ENCODE measurements around the gene ASIC4.

The ASIC4 gene

GRCh38 chr2:219537657-219538488 lies 23.6 kb downstream of the ASIC4 start:
- no peak for DNase-seq

DNA sequence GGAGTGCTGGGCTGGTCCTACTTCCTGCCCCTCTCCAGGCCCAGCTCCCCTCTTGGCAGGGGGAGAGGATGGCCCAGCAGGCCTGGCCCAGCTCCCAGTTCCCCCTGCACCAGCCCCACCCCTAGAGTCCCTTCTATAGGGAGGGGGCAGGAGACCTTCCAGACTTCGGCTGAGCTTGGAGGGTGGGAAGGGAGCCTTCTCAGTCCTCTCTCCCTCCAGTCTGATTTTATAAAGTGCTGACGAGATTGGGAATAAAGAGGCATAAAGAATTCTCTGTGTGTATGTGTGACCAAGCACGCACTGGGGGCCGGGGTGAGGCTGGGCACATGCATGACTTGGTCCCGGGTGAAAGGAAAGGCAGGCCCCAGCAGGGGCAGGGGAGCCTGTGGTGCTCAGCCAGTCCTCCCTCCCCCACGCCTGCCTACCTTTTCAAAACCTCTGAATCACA lies 24.2 kb downstream of the ASIC4 start:
- no peak for DNase-seq

DNA sequence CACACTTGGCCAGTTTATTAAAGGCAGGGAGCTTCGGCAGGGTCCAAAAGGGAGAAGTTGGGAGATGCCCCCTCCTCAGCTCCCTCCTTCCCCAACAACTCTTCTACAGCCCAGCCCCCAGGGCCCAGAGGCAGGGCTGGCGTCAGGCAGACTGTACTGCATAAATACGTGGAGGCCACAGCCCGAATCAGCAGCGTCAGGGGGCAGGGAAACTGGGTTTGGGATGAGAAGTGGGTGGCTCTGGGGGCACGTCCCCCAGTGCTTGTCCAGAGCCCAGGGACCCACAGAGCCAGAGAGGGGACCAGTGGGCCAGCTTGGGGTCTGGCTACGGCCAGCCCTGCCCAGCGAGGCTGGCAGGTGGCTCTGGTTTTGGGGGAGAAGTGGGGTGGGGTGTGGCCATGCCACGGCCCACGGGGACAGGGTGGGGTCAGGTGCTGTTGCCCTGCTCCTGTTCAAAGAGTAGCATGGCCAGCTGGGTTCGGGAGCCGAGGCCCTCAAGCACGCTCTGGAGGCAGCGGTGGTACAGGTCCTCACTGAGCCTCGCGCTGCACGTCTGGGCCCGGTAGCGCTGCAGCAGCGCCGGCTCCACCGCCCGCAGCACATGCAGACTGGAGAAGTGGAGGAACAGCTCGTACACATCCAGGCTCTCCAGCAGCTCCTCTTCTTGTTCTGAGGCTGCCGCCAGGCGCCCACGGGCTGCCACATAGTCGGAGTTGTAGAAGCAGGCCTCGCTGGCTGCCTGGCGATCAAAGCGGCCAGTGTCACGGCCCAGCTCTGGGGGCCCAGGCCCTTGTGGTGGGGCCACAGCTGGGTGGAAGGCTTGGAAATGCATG lies 24.9 kb downstream of the ASIC4 start:
- no peak for DNase-seq

DNA sequence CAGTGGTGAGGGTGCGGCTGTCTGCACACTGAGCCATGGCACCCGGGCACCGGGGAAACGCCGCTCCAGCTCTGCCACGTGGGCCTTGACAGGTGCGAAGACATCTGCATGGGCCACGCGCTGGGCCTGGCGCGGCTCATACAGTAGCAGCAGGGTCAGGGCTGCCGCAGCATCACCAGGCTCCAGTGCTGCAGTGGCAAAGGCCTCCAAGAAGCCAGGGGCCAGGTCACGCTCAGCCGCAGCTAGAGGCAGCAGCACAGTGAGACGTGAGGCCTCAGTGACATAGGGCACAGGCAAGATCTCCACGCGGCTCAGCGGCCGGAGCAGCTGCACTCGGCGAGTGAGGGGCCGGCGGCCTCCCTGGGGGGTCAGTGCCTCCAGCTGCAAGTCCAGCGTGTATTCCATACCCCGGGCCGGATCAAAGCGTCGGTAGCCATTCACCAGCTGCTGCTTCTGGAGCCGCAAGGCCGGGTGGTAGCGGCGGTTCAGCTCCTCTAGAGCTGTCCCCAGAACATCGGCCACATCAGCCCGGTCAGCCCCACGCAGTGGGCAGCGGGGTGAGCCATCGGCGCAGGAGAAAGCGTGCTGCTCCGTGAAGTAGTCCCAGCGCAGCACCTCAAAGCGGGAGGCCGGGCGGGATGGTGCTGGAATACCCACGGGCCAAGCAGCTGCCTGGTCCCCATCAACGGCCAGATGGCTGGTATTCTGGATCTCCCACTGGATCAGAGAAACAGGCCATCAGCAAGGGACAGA lies 25.8 kb downstream of the ASIC4 start:
- no peak for DNase-seq

- DNase-seq, result no peak
Measured at GRCh38 chr2:219540784-219541504, 26.7 kb downstream of the ASIC4 start.

- DNase-seq, result peak; percentile 45 to 54
Measured at GRCh38 chr2:219541611-219542180, 27.4 kb downstream of the ASIC4 start.

GRCh38 chr2:219542931-219543595 lies 28.8 kb downstream of the ASIC4 start:
- no peak for DNase-seq

GRCh38 chr2:219543596-219544358 lies 29.5 kb downstream of the ASIC4 start, which contains the start of the genes CHPF and TMEM198:
TSS of gene CHPF (minus strand) at chr2:219543809. CDS start at chr2:219543538, 271 bp downstream.
TSS of gene TMEM198 (plus strand) at chr2:219544028. CDS start at chr2:219544728, 700 bp downstream.
- peak; percentile 64 to 94 for DNase-seq

DNA sequence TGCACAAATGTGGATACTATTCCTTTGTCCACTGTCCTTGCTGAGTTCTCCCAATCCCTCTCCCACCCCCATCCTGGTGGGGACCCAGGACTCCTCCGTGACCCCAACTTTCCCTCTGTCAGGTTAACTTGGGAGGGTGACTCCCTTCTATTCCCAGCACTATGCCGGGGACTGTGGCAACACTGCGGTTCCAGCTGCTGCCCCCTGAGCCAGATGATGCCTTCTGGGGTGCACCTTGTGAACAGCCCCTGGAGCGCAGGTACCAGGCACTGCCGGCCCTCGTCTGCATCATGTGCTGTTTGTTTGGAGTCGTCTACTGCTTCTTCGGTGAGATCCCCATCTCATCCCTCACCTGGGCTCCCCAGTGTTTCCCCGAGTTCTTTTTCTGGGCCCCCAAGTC lies 30.3 kb downstream of the ASIC4 start:
- DNase-seq, result no peak

- DNase-seq, result no peak
Measured at GRCh38 chr2:219545295-219545942, 31.1 kb downstream of the ASIC4 start.

- no peak for DNase-seq
Measured at GRCh38 chr2:219545943-219546352, 31.7 kb downstream of the ASIC4 start.

DNA sequence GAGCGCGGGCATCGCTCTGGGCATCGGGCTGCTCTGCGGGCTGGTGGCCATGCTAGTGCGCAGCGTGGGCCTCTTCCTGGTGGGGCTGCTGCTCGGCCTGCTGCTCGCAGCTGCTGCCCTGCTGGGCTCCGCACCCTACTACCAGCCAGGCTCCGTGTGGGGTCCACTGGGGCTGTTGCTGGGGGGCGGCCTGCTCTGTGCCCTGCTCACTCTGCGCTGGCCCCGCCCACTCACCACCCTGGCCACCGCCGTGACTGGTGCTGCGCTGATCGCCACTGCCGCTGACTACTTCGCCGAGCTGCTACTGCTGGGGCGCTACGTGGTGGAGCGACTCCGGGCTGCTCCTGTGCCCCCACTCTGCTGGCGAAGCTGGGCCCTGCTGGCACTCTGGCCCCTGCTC lies 33.3 kb downstream of the ASIC4 start:
- DNase-seq, result no peak

GRCh38 chr2:219548990-219549389 lies 34.7 kb downstream of the ASIC4 start:
- no peak for DNase-seq

- DNase-seq, result no peak
Measured at GRCh38 chr2:219549619-219550018, 35.3 kb downstream of the ASIC4 start.

GRCh38 chr2:219551441-219552381 lies 37.4 kb downstream of the ASIC4 start:
- DNase-seq, result no peak

DNA sequence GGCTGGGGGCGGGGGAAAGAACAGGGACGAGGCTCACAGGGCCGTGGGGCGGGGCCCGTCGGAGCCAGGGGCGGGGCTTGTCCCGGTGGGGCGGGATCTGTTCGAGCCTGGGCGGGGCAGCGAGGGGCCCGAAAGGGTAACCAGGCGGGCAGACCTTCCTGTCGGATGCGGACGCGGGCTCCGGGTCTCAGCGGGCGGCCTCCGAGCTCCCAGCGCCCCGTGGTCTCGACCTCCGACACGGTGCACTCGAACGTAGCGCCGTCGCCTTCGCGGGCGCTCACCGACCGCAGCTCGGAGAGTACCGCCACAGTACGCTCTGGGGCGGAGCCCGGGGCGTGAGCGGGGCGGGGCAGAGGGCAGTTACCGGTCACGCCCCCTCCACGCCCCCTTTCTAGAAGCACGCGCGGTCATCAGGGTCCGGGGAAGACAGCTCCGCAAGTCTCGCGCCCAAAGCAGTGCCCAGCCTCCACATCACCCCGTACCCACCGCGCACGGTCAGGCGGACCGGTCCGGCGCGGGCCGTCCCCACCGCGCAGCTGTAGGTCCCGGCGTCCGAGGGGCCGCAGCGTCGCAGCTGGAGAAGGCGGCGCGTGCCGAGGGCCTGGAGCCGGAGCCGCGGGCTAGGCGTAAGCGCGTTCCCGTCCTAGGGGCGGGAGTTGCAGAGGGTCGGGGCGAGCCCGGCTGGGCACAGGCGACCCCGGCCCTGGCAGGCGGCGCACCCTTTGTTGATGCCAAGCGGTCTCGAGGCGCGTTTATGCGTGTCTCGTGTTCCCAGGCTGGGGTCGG lies 38.3 kb downstream of the ASIC4 start:
- DNase-seq, result peak; percentile 38 to 46

DNA sequence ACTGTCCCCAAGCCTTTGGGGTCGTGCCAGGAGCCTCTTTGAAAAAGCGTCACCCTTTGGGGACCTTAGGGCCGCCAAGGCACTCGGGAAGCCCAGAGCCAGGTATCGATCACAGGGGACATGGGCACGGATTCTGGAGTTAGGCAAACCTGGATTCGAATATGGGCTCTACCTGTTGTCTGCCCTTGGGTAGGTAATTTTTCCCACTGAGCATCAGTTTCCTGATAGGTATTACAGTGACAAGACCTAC lies 38.8 kb downstream of the ASIC4 start:
- no peak for DNase-seq

- no peak for DNase-seq
Measured at GRCh38 chr2:219553463-219553963, 39.2 kb downstream of the ASIC4 start.

All from NCI-H187 (cell line).